HepG2 (cell line): ENCODE results near the gene OTC. TPM values are rescaled to one million over a fixed set of nuclear protein-coding genes. Genes with fewer than 3 reads are reported as not detected.

Experiments
- CENPBD1 ChIP-seq: sonication (generic); formaldehyde crosslinking; IDR thresholded peaks from 2 replicates; pipeline ENCODE4 v1.8.0; 2022; ENCODE audit warnings: missing genetic modification reagents, low read depth, mild to moderate bottlenecking, borderline replicate concordance
- HINFP ChIP-seq: sonication (generic); formaldehyde crosslinking; IDR thresholded peaks from 2 replicates; pipeline ENCODE4 v1.4.0; 2020; ENCODE audit warnings: low read depth, mild to moderate bottlenecking, missing genetic modification reagents
- MXD4 ChIP-seq: IDR thresholded peaks from 2 replicates; pipeline ENCODE4 v1.6.1; 2016; ENCODE audit warnings: mild to moderate bottlenecking, missing biosample characterization, missing genetic modification reagents
- RFXAP ChIP-seq: sonication (generic); formaldehyde crosslinking; IDR thresholded peaks from 2 replicates; pipeline ENCODE4 v1.4.0; 2020; ENCODE audit warnings: missing genetic modification reagents, borderline replicate concordance
- SIN3A ChIP-seq: IDR thresholded peaks from 2 replicates; pipeline ENCODE4 v1.6.1; 2011; ENCODE audit warnings: low read depth, mild to moderate bottlenecking, control low read depth, low read length, borderline replicate concordance
- SMARCC2 ChIP-seq: fragments of 450-650 bp; IDR thresholded peaks from 2 replicates; pipeline ENCODE4 v1.6.1; 2017; ENCODE audit warnings: antibody characterized with exemption, mild to moderate bottlenecking
- TCF12 ChIP-seq, 2 experiments: fragments of 450-650 bp in 1 of 2; sonication (generic) in 1 of 2; formaldehyde crosslinking in 1 of 2; IDR thresholded peaks; 2 replicates each; pipeline versions ENCODE4 v1.6.1 to v1.8.0; 2017 to 2022; ENCODE audit warnings: antibody characterized with exemption in 1 of 2, mild to moderate bottlenecking in 1 of 2, missing genetic modification reagents in 1 of 2, moderate library complexity in 1 of 2
- USF2 ChIP-seq, 2 experiments: sonication (generic) in 1 of 2; formaldehyde crosslinking in 1 of 2; IDR thresholded peaks; 2 replicates each; pipeline versions ENCODE4 v1.5.1 to v1.6.1; 2011 to 2020; ENCODE audit warnings: borderline replicate concordance in 1 of 2, low read depth in 1 of 2, low read length in 1 of 2, mild to moderate bottlenecking in 1 of 2, missing genetic modification reagents in 1 of 2, moderate library complexity in 1 of 2
- ZBED4 ChIP-seq: sonication (generic); formaldehyde crosslinking; IDR thresholded peaks from 2 replicates; pipeline ENCODE4 v1.4.0; 2020; ENCODE audit warnings: missing genetic modification reagents, borderline replicate concordance
- ZNF205 ChIP-seq: IDR thresholded peaks from 2 replicates; pipeline ENCODE4 v1.6.1; 2018; ENCODE audit warnings: missing biosample characterization, missing genetic modification reagents
- ZNF263 ChIP-seq: sonication (generic); formaldehyde crosslinking; IDR thresholded peaks from 2 replicates; pipeline ENCODE4 v1.4.0; 2020; ENCODE audit warnings: missing genetic modification reagents
- ZNF543 ChIP-seq: sonication (generic); formaldehyde crosslinking; IDR thresholded peaks from 2 replicates; pipeline ENCODE4 v1.4.0; 2020; ENCODE audit warnings: mild to moderate bottlenecking, missing genetic modification reagents
- polyA plus RNA-seq, 8 experiments: library from polyadenylated mRNA; depleted of rRNA in 3 of 8; stranded (reverse) in 7 of 8; unstranded in 1 of 8; fragments of >200 nt; fragmentation: Illumina TruSeq in 4 of 8; extraction: Trizol in 4 of 8; gene quantifications; 2 replicates each; pipeline versions ENCODE4 v1.2.1 to v1.2.3, GENCODE V29; 2011 to 2016; ENCODE audit warnings: low read depth in 4 of 8, missing spikeins in 1 of 8, mixed read lengths in 1 of 8; ENCODE audit not compliant: insufficient read depth in 1 of 8
- total RNA-seq, 5 experiments: library from RNA; depleted of rRNA; stranded (reverse); fragments of >200 nt; fragmentation: Illumina TruSeq; extraction: Trizol; gene quantifications; 2 replicates each; pipeline ENCODE4 v1.2.3, GENCODE V29; 2016; ENCODE audit warnings: low read depth in 1 of 5
- TF ChIP-seq, protein P1 (sequence below): sonication (generic); formaldehyde crosslinking; IDR thresholded peaks from 2 replicates; pipeline ENCODE4 v1.4.0; 2020; ENCODE audit warnings: missing genetic modification reagents

OTC gene
- total and polyA plus RNA-seq, 2 of the 13 experiments (the other 11 are each of a cell fraction or from before 2014, with no cell fraction given), result 0.04 to 1.8 TPM

- TF ChIP-seq ZNF205 (CRISPR knock-in tag) (no peak; the same call in 1 of the 2 replicates), ZNF263 (CRISPR knock-in tag) (no peak), MXD4 (CRISPR knock-in tag) (0 out of 2 replicates have a peak, but pooled peaks have one; percentile 29), USF2 (IDR thresholded peaks at IDR 0.05; ENCODE audit: low read depth, low read length) (no peak), USF2 (CRISPR knock-in tag; IDR thresholded peaks at IDR 0.05; ENCODE audit: borderline replicate concordance) (no peak), SMARCC2 (no peak), ZNF543 (CRISPR knock-in tag) (no peak), CENPBD1 (CRISPR knock-in tag) (no peak), ZBED4 (CRISPR knock-in tag) (no peak), RFXAP (CRISPR knock-in tag) (no peak), HINFP (CRISPR knock-in tag) (0 out of 2 replicates have a peak, but pooled peaks have one; percentile 68), SIN3A (no peak; the same call in 1 of the 2 replicates), TCF12 (IDR thresholded peaks at IDR 0.05) (no peak), TCF12 (CRISPR knock-in tag; IDR thresholded peaks at IDR 0.05) (no peak)
- TF ChIP-seq, protein P1, sequence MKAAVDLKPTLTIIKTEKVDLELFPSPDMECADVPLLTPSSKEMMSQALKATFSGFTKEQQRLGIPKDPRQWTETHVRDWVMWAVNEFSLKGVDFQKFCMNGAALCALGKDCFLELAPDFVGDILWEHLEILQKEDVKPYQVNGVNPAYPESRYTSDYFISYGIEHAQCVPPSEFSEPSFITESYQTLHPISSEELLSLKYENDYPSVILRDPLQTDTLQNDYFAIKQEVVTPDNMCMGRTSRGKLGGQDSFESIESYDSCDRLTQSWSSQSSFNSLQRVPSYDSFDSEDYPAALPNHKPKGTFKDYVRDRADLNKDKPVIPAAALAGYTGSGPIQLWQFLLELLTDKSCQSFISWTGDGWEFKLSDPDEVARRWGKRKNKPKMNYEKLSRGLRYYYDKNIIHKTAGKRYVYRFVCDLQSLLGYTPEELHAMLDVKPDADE (CRISPR knock-in tag), result no peak
Observed at GRCh38 chrX:38327007-38327774, 25.2 kb upstream of the OTC start, which contains the start of gene RPGR (continued).
